Ecto neural progenitor cell (in vitro differentiated cells): ENCODE measurements around the gene C18orf63.

Experiments
- DNase-seq: peaks from one replicate; pipeline ENCODE4 v3.0.0-alpha.2; 2018; ENCODE audit warnings: low spot score

The C18orf63 gene

DNA sequence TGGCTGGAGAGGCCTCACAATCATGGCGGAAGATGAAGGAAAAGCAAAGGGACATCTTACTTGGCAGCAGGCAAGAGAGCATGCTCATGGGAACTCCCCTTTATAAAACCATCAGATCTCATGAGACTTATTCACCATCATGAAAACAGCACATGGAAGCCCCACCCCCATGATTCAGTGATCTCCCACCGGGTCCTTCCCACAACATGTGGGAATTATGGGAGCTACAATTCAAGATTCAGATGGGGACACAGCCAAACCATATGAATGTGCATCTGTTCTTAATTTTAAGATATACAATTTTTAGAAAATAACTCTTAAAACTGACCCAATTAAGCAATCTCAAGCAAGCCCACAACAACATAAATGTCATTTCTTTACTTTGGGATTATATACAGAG lies 12.6 kb downstream of the C18orf63 start:
- DNase-seq, result no peak

DNA sequence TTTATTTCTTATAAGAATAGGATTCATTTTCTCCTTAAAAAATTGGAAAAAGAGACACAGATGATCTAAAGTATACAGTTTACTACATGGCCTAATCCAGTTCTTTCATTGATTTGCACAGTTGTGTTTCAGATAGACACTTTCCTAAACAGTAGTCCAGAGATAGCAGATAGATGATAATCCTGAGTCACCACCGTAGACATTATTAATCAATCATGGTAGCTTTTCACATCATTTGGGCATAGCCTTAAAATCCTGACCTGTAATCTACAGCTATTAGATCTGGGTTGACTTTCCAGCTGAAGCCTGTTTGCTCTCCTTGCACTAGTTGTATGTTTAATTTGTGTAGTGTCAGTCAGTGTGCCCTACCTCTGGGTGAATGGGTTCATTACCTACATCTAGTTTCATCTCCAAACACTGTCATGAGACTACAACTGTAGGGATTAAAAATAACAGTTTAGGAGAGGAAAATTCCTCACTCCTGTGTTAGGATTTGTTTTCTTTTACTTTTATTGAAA lies 14.1 kb downstream of the C18orf63 start:
- DNase-seq, result no peak

DNA sequence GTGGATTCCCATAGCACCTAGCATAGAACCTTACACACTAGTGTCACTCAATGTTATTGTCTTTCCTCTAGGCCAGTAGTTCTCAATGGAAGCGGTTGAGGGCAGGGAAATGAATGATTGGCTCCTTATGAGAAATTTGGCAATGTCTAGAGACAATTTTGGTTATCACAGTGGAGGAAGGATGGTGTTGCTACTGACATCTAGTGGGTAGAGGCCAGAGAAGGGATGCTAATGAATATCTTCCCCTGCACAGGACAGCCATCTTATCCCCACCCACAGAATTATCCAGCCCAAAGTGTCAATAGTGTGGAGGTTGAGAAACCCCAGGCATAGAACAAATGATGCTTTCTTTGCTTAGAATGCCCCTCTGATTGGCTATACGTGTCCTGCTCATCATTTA lies 15.8 kb downstream of the C18orf63 start:
- DNase-seq, result no peak

DNA sequence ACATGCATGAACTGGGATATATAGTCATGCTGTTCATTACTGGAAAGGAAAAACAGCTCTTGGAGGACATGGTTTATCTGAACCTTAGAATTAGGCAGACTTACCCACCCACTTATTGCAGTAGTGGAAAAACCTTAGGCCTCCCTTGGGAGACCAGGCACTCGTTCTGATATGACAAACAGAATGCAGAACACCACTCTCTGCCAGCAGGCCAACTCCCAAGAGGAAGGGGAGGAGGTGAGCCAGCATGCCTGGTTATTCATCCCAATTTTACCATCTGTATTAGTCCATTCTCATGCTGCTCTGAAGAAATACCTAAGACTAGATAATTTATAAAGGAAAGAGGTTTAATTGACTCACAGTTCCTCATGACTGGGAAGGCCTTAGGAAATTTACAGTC lies 17.5 kb downstream of the C18orf63 start:
- no peak for DNase-seq

DNA sequence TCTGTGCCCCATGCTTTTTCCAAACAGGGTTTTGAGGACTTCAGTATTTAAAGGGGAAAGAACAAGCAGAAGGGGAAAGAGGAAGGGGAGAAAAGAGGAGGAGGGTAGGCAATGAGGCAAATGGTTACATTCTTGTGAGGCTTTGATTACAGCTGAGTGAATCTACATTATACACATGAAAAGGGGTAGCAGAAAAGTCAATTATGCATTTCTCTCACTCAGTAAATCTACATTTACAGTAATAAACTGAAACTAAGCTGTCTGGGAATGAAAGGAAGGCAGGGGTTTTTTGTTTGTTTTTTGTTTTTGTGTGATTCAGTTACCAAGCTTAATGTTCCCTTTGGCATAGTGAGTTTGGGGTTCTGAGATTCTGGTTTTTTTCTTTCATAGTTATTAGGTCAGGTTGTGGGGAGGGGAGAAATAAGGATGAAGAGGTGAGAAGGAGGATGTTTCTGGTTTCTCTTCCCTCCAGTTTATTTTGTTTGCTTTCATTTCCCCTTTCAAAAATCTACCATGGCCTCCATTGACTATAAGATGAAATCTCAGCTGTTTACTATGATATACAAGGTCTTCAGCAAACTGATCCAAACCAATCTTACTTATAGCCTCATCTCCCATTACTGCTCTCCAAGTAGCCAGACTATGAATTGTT lies 18.7 kb downstream of the C18orf63 start:
- DNase-seq, result no peak

DNA sequence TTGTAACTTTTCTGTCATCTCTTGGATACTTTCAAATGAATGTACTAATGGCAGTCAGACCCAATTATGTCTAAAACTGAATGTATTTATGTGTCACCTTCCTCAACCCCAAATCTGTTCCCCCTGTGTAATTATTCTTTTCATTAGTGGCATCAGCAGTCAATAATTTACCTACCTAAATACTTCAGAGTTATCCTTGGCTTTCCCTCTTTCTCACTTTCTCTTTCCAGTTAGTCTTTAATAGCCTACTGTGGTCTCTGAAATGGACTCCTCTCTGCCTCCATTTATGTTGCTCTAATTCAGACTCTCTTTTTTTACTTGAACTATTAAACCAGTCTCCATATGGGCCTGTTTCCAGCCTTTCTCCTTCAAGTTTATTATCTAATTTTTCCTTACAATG lies 21.0 kb downstream of the C18orf63 start:
- DNase-seq, result no peak

DNA sequence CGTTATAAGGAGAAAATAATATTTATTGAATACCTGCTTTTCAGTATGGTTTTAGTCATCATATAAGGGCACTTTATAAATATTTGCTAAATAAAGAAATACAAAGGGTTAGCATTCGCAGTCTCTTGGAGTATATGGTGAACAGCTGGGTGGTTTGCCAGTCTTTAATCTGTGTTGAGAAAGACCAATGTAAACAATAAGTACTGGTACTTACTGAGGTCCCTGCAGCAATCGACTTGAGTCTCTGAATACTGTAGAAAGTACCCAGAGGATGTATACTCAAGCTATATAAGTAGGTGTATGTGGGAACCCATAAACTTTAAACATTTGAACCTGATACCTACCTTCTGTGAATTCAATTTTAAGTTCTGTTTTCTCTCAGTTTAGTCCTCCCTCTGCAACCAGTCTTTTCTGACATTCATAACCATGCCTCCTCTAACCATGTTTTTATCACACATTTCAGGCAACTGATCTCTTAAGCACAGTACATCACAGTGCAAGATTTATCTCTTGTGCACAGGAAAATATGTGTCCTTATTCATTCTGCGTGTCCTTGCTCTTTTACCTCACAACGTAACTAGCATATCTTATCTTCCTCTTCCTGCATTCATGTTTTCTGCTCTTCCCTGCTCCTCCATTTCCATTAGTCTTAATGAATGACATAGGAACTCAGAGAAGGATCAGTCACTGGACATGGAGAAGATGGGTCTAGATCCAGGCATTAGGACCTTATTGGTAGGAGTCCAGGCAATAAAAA lies 21.7 kb downstream of the C18orf63 start:
- no peak for DNase-seq

DNA sequence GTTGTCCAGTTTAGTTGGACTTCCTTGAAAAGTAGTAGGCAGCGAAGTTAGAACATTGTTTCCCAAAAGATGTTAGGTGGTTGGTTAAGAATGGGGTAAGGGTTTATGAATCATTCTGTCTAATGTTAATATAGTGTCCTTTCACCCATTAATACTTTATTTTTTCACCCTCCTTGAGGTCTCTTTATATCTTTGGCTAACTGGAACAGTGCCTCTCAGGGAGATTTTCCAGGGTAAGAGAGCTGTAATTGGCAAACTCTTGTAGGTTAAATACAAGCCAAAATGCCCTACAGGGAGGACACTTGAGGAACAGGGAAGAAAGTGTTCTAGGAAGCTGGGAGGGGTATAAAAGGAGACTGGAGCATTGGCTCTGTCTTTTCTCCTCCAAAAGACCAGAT lies 22.3 kb downstream of the C18orf63 start:
- no peak for DNase-seq

DNA sequence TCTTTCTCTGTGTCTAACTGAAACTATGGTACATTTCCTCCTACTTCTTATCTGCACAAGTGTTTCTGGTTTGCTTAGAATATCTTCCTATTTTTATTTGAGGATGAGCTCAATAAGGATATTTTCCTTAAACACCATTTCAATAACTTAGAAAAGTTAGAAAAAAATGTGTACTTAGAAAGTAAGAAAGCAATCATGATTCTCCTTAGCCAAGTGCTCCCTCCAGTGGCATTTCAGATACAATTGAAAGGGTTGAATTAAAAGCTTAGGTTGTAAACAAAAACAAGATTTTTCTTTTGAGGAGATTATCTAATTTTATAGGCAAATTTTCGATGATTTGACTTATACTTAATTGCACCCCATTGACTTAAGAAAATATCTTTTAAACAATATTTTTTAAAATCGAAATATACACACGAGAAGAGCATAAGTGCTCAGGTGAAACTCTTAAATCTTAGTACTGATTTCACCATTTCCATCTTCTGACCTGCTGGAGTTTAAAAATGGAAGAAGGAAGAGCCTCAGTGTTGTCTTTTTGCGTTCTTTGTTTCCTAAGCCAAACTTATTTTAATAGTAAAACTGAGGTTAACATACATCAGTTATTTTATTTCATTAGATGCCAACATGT lies 26.9 kb downstream of the C18orf63 start:
- DNase-seq, result no peak

DNA sequence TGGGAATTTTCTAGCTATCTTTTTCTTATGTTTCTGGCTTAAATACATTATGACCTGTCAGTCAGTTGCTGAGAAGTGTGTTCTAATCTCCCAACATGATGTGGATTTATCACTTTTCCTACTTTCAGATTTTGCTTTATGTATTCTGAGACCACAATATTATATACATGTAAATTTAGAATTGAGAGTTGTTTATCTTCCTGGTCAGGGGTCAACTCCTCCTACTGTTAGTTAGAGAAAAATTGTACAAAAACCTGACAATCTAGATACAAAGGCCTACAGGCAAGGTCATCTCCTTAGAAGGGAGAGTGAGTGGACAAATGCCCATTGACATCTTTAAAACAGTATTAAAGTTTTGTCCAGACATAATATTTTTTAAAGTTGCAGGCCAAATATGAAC lies 30.6 kb downstream of the C18orf63 start:
- DNase-seq, result no peak

DNA sequence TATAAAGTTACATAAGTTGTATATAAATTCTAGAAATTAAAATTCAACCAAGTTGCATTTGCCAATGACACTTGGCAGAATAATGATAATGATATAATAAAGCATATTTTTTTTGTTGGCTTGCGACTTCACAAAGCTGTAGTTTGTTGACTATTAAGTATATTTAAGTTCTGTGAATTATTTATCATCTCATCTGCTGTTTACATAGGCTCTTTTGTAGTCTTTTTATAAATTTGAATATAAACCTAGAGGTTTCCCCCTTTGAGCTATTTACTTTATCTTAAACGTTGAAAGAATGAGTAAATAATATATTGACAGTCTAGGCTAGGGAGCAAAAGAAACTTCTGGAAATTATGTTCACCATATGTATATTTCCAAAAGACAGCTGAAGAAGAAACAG lies 32.9 kb downstream of the C18orf63 start:
- DNase-seq, result no peak

DNA sequence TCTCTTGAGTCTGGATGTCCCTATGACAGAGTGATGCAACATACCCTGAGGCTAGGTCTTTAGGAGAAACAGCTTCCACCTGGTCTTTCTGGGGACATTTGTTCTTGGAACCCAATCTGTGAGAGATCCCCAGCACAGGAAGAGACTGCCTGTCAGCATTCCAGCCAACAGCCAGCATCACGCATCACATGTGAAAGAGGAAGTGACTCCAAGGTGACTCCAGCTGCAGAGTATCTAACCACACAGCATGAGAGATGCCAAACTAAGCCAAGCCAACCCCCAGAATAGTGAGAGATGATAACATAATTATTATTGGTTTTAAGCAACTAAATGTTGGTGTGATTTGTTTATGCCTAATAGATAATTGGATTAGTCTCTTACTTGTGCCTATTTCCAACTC lies 35.7 kb downstream of the C18orf63 start:
- no peak for DNase-seq

DNA sequence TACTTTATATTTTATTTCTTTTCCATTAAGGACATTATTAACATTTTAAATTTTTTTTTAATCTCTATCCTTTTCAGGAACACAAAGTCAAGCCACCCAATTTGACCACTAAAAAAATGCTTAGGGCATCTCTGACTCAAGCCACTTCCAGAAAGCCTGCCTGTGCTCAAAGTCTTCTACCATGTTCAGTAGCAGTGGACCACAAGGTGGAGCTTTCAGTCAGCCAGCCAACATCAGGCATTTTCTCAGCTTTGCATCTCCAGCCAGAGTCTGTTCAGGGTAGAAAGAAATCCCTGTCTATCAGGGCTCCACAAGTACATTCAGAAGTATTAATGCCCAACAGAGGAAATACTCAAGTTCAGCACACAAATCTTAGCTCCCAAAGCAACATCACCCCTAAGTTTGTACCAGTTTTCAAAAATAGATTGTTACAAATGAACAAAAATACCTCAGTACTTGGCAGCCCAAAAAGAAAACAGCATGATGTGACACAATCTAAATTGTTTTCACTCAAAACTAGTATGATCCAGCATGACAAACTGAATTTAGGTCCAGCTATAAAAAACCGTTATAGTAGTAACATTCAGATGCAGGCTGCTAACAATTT lies 37.6 kb downstream of the C18orf63 start:
- peak; percentile 66 for DNase-seq

DNA sequence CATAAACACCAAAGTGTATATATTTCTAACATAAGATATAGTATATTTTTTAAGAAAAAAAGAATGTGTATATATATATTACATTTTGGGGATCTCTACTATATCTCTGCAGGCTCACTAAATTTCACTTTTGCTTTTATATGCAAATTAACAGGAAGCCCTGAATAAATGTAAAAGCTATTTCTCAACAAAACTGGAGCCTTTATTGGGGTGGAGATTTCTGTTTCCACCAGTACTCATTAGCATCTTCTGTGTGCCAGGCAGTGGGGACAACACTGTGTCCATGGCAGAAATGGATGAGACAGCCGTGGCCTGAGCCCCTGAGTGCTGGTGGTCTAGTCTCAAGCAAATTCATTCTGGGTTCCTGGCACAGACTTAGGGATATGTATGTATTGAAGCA lies 41.3 kb downstream of the C18orf63 start:
- no peak for DNase-seq

DNA sequence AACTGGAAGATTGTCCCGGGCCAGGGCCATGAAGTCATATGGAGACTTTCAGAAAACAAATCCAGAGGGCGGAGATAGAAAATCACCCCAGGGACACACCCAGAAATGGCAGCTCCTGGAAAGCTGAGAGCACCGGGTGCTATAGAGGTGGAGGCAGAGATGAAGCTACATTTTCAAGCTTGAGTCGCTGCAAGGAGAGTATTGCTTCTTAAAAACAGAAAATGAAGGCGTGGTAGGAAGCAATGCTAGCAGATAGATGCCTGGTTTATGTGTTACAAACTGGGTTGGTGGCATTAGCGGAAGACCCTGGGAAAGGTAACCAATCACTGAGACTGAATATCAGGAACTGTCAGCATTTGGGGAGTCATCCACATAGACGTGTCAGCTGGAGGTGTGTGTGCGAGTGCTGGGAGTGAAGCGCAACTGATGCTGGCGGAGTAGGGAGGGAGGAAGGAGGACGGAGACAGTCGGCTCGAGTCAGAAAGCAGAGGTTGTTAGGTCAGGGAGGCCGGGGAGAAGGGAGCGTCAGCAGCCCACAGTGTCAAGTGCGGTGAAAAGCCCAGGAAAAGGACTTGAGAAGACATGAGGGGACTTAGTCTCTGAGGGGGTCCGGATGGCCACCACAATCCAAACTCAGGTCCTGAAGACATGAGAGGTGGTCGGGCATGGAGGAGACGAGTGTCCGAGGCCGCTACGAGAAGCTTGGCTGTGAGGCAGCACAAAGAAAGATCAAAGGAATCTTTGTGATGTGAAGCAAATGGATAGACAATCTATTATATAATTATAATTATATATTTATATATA lies 45.4 kb downstream of the C18orf63 start:
- no peak for DNase-seq

DNA sequence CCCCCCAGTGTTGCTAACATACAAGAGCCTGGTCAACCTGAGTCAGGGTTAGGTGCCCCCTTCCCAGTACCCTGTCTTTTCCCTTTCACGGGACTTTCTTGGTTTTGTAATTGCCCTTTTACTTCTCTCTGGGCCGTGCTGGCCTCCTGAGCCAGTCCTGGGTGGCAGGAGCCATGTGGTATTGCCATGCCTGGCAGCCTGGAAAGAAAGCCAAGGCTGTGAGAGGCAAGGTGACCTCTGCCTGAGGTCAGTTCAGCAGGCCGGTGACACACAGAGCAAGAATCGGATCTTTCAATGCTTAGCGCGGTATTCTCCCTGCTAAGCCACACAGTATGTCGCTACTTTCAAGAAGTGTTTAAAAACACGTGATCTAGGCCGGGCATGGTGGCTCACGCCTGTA lies 52.3 kb downstream of the C18orf63 start:
- DNase-seq, result no peak

DNA sequence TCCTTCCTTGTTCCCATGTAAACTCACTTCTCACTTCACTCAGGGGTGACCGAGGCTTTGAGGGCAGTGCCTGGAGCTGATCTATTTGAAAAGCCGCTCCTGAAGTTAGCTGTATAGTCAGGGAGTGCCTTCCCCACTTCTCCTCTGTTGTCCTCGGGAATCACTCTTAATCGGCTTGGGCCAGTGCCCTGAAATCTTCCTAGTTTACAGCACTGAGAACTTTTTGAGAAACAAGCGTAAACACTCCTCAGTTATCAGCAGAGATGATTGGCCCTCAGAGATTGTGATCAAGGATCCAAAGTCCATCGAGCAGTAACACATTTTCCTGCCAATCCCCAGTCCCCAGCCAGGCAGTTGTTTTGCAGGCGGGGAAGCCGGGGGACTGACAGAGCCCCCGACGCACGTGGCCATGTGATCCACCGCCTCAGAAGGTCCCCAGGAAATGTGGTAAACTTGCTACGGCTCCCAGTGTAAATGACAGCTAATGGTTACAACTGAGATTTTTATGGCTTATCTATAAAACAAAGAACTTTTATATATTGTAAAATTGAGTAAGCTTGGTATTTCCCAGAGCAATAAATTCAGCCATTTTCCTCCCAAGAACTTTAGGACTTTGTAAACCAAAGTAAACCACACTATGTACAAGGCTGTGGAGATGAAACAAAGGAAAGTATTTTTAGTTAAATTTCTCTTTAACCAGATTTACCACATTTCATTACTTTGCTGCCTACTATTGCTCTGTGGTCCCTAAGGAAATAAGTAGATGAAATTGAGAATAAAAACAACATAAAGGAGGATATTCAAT lies 53.5 kb downstream of the C18orf63 start:
- DNase-seq, result no peak

DNA sequence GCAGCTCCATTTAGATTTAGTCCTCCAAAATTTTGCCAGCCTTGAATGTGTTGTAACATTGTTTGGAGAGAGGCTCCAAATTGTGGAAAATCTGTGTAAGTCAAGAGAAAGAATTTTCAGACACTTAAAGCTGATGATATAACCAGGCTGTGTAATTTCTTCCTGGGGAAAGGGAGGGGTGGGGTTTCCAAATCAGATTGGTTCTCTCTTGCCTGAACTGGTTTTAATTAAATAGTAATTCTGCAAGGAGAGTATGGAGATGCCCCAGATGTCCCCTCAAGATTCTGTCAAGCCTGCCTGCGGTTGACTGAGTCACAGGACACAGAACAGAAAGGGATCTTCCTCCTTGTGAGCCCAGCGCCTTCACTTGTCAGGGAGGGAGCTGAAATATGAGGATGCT lies 54.5 kb downstream of the C18orf63 start:
- no peak for DNase-seq

DNA sequence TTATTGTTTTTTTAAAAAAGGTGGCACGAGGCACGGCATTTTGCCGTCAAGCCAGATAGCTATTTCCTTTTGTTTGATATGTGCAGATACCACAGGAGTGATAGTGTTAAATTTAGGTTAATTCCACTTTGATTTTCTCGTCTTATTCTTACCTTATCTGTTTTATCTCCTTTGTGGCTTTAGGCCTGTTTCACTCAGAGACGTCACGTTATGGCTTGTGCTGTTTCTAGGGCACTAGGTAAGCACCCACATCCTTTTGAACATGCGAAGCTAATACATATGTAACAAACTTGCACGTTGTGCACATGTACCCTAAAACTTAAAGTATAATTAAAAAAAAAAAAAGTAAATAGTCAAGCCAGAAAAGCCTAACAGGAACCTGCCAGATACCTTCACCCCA lies 57.8 kb downstream of the C18orf63 start:
- no peak for DNase-seq

DNA sequence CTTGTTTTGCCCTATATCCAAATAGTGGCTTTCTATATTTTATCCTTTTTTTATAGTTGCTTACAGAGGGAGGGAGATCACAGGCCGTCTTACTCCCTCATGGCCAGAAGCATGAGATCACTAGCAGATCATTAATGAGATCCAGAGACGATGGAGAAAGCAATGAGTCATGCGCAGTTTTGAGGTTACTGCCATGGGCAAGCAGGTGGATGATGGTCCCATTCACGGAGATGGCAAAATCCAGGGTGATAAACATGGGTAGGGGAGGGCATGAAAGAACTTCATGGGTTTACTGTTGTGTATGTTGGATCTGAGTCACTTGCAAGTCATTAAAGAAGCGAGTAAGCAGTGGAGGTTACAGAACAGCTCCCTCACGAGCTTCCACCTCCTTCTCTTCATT lies 60.4 kb downstream of the C18orf63 start:
- DNase-seq, result peak; percentile 13

DNA sequence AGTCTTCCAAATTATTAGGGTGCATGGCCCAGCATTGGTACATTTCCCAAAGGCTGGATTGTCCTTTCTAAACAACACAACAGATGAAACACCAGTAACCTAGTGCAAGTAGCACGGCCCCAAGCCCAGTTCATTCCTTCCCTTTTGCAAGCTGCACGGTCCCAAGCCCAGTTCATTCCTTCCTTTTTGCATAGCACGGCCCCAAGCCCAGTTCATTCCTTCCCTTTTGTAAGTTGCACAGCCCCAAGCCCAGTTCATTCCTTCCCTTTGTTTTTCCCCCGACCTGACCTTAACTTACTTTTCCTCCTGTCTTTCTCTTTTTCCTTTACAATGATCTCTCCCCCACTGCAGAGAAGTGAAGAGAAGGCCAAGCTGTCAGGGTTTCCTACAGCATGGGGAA lies 60.9 kb downstream of the C18orf63 start:
- DNase-seq, result peak; percentile 10
